EL (cell line): ENCODE results near the gene ACSL3.
"Not testable (repeated sequence)": the region's sequence is repeated elsewhere in the genome, so short reads cannot be mapped to it uniquely, and the experiment has no call there.

Experiments used
- DNase-seq: peaks from one replicate; pipeline ENCODE4 v3.0.0-alpha.2; 2016

Gene ACSL3

GRCh38 chr2:222979484-222979883 is 118.6 kb downstream of the ACSL3 start:
- DNase-seq, result no peak

DNA sequence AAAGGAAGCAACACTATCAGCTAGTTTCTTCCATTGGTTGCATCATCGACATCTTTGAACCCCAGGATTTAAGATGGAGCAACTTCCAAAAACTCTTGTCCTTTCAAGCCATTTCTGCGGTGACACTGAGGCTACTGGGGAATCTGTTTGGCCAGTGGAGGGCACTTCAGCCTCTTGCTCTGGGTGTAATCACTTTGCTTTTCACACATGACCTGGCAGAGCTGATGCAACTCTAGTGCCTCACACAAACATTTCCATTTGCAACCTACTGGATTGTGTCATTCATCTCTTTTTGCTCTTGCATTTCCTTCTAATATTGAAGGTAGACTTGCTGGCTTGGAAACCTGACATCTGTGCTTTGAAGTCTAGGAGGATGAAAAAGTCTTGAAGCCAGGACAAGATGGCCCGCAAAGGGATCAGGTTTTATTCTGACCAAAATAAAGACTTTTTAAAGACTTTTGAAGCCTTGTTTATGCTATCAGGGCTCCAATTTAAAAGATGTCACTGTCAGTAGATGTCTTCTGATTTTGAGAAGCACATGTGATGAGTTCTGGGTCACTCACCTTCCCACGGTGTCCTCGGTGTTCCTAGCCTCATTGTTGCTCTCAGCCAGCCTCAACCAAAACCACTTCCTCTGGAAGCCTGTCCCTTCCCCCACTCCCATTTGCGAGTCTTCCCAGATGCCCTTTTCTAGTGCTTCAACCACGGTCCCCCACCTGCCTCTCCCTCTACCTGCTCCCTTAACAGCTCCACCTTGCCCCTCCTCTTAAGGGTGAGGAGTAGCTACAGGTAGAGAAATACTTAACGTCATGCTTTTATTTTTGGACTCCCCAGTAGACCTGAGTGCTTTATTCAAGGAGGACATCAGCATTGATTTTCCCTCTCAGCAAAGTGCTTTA is 121.4 kb downstream of the ACSL3 start:
- peak; percentile 76 for DNase-seq

DNA sequence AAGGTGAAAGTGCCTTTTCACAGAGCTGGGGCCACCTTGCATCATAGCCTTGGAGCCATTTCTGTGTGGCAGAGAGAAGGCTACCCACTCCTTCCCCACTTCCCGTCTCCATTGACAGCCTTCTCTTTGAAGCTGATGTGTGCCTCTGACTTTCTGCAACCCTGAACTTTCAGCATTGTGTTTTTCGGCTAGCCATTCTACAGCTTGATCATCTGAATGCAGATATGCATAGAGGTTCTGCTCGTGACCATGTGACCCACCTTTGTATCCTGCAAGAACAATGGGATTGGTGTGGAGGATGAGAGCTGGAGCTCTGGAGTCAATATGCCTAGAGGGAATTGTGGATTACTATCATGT is 122.1 kb downstream of the ACSL3 start:
- DNase-seq, result no peak

- DNase-seq, result no peak
These were observed 124.1 kb downstream of the ACSL3 start for GRCh38 chr2:222984908-222985307.

GRCh38 chr2:222989431-222989830 is 128.6 kb downstream of the ACSL3 start:
- no peak for DNase-seq

DNA sequence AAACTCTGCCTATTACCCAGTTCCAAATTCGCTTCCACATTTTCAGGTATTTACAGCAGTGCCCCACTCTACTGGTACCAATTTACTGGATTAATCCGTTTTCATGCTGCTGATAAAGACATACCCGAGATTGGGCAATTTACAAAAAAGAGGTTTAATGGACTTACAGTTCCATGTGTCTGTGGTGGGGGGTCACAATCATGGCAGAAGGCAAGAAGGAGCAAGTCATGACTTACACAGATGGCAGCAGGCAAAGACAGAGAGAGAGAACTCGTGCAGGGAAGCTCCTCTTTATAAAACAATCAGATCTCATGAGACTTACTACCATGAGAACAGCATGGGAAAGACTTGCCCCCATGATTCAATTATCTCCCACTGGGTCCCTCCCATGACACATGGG is 129.4 kb downstream of the ACSL3 start:
- DNase-seq, result not testable (repeated sequence)

- DNase-seq, result no peak
These were observed 131.3 kb downstream of the ACSL3 start for GRCh38 chr2:222992137-222992536.
